Glutamatergic neuron (in vitro differentiated cells): ENCODE data around the gene HOXA9. TPM values are rescaled to one million over a fixed set of nuclear protein-coding genes. Genes with fewer than 3 reads are reported as not detected.

Source experiments
- DNase-seq: peaks from one replicate; pipeline ENCODE4 v3.0.0; 2022
- H3K27ac Mint-ChIP-seq: one replicate; pipeline ENCODE4 v1.8.0; 2020; ENCODE audit warnings: mild to moderate bottlenecking, mixed read lengths, inconsistent platforms; ENCODE audit not compliant: unreplicated experiment
- H3K27me3 Mint-ChIP-seq: one replicate; pipeline ENCODE4 v1.8.0; 2020; ENCODE audit warnings: mild to moderate bottlenecking, moderate library complexity, mixed read lengths, inconsistent platforms; ENCODE audit not compliant: unreplicated experiment
- H3K36me3 Mint-ChIP-seq: one replicate; pipeline ENCODE4 v1.8.0; 2020; ENCODE audit warnings: mild to moderate bottlenecking, mixed read lengths, inconsistent platforms; ENCODE audit not compliant: unreplicated experiment
- H3K4me1 Mint-ChIP-seq: one replicate; pipeline ENCODE4 v1.8.0; 2020; ENCODE audit warnings: mild to moderate bottlenecking, low read depth, mixed read lengths, inconsistent platforms; ENCODE audit not compliant: unreplicated experiment
- H3K4me3 Mint-ChIP-seq: one replicate; pipeline ENCODE4 v1.8.0; 2020; ENCODE audit warnings: mild to moderate bottlenecking, mixed read lengths, inconsistent platforms; ENCODE audit not compliant: unreplicated experiment
- H3K9me3 Mint-ChIP-seq: one replicate; pipeline ENCODE4 v1.8.0; 2020; ENCODE audit warnings: mild to moderate bottlenecking, moderate library complexity, mixed read lengths, inconsistent platforms; ENCODE audit not compliant: unreplicated experiment
- total RNA-seq: library from RNA; stranded (reverse); fragmentation: NEBNext Ultra II Directional; extraction: Animal tissue kit (Norgen Biotek cat#: 25700); gene quantifications from one replicate; pipeline ENCODE4 v1.2.1, GENCODE V29; 2021; ENCODE audit not compliant: unreplicated experiment
- TF ChIP-seq, protein P1 (sequence below): fragments of 200-600 bp; sonication (generic); IDR thresholded peaks from one replicate; pipeline ENCODE4 v1.5.0; 2021; ENCODE audit not compliant: partially characterized antibody, unreplicated experiment

The HOXA9 gene
- total RNA-seq, 1 donor from 2014 or later = not detected

DNA sequence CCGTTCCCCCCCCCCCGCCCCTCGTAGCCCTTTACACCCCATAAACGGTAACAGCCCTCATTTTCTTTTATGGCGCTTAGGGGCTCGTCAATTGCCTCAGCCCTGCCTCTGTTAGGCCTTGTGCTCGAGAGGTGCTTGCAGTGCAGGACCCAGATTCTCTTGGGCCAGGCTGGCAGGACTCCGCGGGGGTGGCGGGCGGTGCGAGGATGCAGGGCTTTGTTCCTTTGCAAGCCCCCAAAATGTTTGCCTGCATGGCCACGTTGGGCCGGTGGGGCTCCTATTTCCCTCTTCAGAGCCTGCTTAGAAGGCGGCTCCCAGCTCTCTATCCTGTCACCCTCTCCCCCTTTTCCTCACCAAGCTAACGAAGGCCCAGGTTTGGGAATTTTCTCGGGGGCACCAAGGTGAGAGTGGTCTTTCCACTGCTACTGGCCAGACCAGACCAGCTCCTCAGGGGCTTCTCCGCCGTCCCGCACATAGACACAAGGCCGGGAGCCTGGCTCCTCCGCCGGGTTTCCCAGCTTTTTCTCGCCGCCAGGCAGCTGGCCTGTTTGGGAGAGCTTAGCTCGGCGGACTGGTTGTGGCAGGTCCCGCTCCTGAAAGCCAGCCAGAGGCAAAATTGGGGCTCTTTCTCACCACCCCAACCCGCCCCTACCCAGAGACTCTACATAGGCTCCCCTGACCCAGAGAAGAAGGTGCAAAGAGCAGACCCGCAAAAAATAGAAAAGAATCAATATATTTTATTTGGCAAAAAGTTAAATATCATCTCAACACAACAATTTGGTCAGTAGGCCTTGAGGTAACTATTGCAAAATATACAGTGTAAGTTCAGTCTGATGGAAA, 3.4 kb downstream of the HOXA9 start:
- TF ChIP-seq, protein P1, sequence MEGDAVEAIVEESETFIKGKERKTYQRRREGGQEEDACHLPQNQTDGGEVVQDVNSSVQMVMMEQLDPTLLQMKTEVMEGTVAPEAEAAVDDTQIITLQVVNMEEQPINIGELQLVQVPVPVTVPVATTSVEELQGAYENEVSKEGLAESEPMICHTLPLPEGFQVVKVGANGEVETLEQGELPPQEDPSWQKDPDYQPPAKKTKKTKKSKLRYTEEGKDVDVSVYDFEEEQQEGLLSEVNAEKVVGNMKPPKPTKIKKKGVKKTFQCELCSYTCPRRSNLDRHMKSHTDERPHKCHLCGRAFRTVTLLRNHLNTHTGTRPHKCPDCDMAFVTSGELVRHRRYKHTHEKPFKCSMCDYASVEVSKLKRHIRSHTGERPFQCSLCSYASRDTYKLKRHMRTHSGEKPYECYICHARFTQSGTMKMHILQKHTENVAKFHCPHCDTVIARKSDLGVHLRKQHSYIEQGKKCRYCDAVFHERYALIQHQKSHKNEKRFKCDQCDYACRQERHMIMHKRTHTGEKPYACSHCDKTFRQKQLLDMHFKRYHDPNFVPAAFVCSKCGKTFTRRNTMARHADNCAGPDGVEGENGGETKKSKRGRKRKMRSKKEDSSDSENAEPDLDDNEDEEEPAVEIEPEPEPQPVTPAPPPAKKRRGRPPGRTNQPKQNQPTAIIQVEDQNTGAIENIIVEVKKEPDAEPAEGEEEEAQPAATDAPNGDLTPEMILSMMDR = no peak
- H3K36me3 Mint-ChIP-seq = peaks cover 10% of the 10 kb centered on the region

DNA sequence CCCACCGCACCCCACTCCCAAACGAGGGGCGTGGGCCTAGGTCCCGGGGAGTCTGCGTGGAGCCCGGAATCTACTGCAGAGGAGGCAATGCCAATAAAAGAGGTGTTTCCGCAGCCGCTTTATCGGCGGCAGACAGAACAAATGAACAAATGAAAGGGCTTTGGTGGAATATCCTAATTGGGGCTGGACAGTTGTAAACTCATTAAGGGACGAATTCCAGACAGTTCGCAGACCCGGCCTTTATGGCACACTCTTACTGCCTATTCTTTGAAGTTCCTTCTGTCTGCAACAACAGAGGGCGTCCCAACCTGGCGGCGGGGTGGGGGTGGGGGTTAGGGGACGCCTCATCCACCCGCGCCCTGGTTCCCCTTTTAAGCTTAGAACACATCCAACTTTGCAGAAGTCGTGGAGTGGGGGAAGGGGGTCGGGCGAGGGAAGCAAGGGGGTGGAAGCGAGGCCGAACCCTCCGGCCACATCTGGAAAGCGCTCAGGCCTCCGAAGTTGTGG, 4.1 kb downstream of the HOXA9 start:
- peaks cover 46% of the 10 kb centered on the region for H3K27me3 Mint-ChIP-seq
- peaks cover 10% of the 10 kb centered on the region for H3K36me3 Mint-ChIP-seq
- peak; percentile 6 for DNase-seq
- peaks cover 4% of the 10 kb centered on the region for H3K4me1 Mint-ChIP-seq
- H3K9me3 Mint-ChIP-seq = peaks cover 18% of the 10 kb centered on the region
- peak overlapping the region; percentile 46 for H3K4me3 Mint-ChIP-seq
- TF ChIP-seq, protein P1 = peak; percentile 49
- H3K27ac Mint-ChIP-seq = no peak overlapping the region

More for the DNA sequence above, 3.4 kb downstream of the HOXA9 start:
- peak; percentile 29 for DNase-seq
- no peak overlapping the region for H3K4me3 Mint-ChIP-seq
- peaks cover 44% of the 10 kb centered on the region for H3K27me3 Mint-ChIP-seq
- peaks cover 2% of the 10 kb centered on the region for H3K4me1 Mint-ChIP-seq
- H3K27ac Mint-ChIP-seq = no peak overlapping the region
- peaks cover 18% of the 10 kb centered on the region for H3K9me3 Mint-ChIP-seq

DNA sequence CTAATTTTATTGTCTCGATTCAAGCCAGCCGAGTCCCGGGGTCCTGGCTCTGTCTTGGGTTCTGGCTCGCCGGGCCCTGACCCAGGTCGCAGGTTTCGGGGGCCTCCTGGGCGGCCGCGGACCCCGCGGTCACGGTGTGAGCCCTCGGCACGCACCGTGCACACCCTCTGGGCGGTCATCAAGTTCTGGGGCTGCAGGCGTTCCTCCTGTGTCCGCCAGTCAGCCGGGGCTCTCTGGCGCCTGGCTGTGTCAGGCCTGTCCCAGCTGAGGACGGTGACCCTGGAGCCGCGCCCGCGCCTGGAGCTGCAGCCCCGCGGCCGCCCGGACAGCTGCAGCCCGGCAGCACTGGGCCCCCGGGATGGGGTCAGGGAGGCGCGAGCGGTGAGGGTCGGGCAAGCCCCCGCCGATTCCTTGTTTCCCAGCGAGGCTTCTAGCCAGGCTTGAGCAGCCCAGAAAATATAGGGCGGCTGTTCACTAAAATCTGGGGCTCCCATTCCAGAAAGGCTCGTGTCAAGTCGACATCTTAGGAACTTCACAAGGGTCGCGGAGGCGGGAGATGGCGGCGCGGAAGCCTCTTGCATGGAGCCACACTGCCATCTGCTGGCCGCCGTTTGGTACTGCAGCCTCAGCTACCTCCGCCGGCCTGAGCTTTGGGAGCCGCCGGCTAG, 4.7 kb downstream of the HOXA9 start:
- peaks cover 10% of the 10 kb centered on the region for H3K36me3 Mint-ChIP-seq
- no peak overlapping the region for H3K27ac Mint-ChIP-seq
- H3K9me3 Mint-ChIP-seq = peaks cover 14% of the 10 kb centered on the region
- peak; percentile 94 for DNase-seq
- H3K27me3 Mint-ChIP-seq = peaks cover 45% of the 10 kb centered on the region
- H3K4me3 Mint-ChIP-seq = peak overlapping the region; percentile 46
- H3K4me1 Mint-ChIP-seq = peaks cover 3% of the 10 kb centered on the region
- TF ChIP-seq, protein P1 = peak; percentile 100

DNA sequence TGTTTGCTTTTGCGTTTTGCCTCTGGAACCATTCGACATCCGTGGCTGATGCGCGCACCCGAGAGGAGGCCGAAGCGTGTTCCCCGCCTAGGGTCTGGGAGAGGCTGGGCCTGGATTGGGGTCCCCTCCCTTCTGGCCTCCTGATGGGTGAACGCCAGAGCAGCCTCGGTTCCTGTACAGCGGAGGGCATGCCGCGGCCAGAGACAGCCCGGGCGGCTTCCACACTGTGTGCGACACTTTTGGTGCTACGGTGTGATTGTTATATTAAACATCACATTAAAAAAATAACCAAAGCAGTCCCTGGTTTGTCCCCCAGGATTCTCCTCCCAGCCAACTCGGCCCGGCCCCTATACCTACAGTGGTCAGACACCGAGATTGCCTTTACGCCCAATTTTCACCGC, 5.2 kb downstream of the HOXA9 start:
- peaks cover 10% of the 10 kb centered on the region for H3K36me3 Mint-ChIP-seq
- H3K27ac Mint-ChIP-seq = no peak overlapping the region
- peaks cover 2% of the 10 kb centered on the region for H3K4me1 Mint-ChIP-seq
- peak overlapping the region; percentile 38 for H3K4me3 Mint-ChIP-seq
- H3K9me3 Mint-ChIP-seq = peaks cover 15% of the 10 kb centered on the region
- TF ChIP-seq, protein P1 = no peak
- peaks cover 47% of the 10 kb centered on the region for H3K27me3 Mint-ChIP-seq
- DNase-seq = no peak
